ENCODE measurements around the gene FBXL4. TPM values are rescaled to one million over a fixed set of nuclear protein-coding genes. Genes with fewer than 3 reads are reported as not detected.

The FBXL4 gene
- total RNA-seq, 2 donors from 2014 or later: 13.4 to 14.5 TPM

DNA sequence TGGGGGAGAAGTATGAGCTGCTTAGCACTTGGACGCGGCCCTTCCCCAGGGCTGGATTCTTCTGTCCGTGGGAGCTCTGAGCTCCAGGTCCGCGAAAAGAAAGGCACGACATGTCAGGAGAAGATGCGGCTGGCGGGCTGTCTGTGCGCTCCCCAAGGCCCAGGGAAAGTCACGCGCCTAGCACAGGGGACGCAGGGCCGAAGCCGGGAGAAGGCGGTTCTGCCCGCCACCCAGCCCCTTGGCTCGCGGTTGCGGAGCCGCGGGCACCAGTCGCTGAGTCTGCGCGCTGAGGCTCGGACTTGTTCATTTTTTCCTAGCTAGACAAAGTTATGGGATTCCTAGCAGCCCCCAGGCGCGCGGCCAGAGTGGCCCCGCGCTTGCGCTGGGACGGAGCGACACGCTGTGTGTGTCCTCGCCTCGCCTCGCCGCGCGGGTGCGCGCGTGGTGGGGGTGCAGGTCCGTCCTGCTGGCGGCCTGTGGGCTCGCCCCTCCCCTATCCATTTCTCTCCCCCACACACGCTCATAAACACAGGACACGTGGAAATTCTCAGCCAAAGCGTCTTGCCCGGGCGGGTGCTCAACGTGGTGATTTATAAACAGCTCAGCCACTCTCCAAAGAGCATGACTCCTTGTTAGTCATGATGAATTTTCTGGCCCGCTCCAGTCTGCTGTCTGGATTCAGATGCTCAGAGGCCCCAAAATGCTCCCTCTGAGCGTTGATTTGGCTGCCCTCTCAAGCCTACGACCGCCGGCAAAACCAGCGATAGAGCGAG, 115.3 kb downstream of the FBXL4 start:
- intact Hi-C loops (cut with DNase I): no loop called here

DNA sequence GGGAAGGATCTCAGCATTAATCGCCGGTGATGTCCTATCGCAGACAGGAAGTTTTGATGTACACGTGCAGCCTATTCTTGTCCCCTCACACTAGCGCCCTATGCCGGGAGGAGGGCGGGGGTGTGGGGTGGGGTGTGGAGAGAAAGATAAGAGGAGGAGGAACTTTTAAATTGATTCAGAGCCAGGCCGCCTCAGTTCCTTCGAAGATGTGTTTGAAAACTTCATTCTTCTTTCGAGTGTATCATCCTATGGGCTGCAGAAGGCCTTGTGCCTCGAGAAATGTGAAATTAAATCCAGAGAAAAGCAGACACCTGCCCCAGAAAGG, 115.8 kb downstream of the FBXL4 start:
- intact Hi-C loops (cut with DNase I): no loop called here
- no peak for DNase-seq (ENCODE audit: low spot score)

More for the DNA sequence above, 115.3 kb downstream of the FBXL4 start:
- DNase-seq (ENCODE audit: low spot score): peak; percentile 81

DNA sequence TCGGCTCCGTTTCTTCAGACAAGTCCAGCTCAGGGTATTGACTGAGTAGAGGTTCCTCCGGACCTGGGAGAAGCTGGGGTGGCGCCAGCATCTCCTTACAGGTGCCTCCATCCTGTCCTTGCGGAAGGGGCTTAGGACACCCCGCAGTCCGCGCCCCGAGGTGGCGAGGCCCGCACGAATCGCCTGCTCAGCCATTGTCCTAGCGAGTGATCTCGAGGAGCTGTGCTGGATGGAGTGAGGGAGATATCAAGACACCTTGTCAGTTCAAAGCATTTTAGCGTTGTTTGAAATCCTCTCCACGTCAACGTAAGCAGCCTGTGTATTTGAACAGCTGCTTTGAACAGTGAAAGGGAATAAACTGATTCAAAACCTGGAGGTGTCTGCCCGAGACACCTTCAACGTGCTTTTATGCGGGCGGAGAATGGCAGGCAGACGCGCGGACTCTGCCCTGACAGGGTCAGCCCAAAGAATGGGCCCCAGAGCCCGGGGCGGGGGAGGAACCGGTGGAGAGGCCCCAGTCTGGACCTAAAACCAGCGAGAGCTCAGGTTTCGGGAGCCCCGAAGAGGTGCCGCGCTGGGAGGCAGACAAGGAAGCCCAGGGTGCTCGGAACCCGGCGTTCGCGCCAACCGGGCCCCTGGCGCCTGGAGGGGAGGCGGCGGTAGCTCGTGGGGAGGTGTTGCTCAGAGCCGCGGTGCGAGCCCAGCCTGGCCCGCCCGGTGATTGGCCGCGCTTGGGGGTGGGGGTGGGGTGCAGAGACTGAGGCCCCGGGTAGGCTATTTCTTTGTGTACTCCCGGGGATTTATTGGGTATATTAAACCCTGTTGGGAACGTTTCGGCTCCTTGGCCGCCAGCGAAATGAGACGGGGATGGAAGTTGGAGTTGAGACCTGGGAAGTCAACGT, 116.4 kb downstream of the FBXL4 start:
- no peak for DNase-seq (ENCODE audit: low spot score)
- intact Hi-C loops (cut with DNase I): no loop called here

DNA sequence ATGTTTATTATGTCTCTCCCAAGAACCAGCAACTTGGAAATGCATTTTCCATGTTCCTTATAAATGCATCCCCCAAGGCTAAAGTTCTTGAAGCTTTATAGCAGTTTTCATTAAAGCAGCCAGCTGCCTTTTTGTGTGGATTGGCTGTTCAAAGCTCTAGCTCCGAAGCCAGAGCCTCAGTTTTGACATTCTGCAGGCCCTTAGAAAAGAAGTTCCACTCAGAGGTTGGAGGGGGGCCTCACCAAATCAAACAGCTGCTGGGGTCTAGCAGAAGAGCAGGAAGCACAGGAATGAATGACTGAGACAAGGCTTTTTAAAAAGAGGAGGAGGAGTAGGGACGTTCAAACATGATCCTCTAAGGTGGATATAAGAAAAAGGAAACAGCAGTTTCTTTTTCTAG, 117.6 kb downstream of the FBXL4 start:
- intact Hi-C loops (cut with DNase I): no loop called here
- DNase-seq (ENCODE audit: low spot score): no peak

DNA sequence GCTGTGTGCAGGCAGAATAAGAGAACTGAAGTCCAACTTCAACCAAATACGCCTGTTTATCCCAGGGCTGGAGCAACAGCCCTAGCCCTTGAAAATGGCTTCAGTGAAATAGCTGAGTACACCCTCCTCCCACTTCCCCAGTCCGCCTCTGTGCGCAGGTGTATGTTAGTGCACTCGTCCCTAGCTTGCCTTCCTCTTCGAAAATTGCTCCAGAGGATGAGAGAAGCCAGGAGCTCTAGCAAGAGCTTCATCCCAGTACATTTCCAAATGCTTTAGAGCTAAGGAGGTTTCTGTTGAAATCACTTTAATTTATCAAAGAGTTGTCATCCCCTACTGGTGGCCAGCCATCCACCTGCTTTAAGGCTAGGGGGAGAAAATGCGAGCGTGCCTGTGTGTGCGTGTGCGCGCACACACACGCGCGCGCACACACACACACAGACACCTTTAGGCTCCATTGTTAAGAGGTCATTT, 118.8 kb downstream of the FBXL4 start:
- DNase-seq (ENCODE audit: low spot score): no peak
- intact Hi-C loops (cut with DNase I): no loop called here

DNA sequence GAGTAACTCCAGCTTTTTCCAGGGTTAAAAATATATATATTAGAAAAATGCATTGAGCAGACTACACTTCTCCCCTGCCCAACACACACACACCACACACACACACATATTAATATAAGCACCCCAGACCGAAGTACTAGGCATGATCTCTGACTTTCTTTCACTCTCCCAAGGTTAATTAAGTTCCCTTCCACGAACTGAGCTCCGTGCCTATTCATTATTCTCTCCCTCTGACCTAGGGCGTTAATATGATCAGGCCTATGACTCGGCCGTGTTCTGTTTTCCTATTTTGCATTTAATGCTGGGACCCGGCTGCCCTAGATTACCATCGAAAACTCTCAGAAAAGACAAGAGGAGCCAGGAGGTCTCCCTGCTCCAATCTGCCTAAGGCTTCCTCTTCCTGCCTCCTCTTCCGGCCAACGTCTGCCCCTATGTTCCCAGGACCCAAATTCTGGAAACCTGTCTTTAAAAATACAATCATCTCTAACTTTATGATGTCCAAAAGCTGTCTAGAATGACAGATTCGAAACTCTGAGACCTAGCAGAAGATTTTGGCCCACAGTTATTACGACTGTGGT, 119.4 kb downstream of the FBXL4 start:
- DNase-seq (ENCODE audit: low spot score): no peak
- intact Hi-C loops (cut with DNase I): no loop called here

DNA sequence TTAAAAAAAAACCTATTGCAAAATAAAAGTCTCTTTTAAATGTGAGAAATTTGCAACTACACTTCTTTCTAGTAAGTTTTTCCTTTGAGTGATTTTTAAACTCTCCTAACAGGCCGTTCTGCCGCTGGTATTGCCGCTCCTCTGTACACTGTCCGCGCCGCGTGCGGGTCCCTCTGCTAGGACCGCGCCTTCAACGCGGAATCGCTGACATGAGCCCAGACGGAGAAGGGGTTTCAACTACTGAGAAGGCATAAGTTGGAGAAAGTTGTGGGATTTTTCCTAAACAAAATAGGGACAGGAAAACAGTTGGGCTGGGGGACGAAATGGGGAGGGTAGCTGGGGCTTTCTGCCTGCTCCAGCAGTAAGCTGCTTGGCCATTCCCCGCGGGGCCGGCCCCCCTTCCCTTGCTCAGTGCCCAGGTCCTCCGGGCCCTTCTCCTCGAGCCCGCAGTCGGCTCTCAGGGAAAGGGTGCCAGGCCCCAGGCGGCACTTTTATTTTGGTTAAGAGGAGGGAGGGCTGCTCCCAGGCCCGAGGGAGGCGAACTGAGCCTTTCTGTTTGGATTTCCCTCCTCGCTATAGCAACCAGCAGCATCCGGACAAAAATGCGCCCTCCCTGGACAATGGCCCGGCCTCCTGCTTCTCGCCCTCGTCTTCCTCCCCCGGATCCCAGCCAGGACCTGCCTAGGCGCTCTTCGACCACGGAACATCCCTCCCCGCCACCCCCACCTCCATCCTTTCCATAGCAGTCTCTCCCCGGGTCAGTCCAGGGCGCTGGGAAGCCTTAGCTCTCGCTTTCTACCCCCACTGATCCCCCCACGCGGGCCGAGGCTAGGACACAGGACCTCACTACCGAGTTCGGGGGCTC, 120.2 kb downstream of the FBXL4 start:
- DNase-seq (ENCODE audit: low spot score): no peak
- intact Hi-C loops (cut with DNase I): no loop called here

DNA sequence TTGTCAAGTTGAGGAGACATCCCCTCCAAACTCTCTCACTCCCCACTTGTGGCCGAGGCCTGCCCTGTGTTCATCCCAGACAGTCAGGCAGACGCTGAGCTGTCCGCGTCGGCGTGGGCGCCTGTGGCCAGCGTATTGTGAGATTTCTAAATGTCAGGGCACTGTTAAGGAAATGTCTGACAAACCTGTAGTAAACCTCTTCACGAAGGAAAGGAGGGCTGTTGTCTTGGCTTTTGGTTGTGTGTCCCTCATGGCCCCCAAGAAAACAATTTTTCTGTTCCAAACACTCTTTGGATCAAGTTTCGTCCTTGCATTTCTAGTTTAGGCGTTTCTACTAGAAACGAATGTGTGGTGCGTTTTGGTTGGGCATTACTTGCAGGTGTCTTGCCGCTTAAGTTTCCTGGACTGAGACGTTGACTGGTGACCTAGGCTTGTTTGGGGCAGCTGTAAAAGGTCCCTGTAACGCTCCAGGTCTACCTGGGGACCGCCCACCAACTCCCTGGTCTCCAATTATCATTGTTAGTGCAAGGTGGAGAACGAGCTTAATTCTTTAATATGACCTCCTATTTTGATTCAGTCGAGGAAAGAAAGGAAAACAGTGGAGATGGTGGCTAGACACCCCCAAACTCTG, 122.0 kb downstream of the FBXL4 start:
- DNase-seq (ENCODE audit: low spot score): no peak
- intact Hi-C loops (cut with DNase I): no loop called here

DNA sequence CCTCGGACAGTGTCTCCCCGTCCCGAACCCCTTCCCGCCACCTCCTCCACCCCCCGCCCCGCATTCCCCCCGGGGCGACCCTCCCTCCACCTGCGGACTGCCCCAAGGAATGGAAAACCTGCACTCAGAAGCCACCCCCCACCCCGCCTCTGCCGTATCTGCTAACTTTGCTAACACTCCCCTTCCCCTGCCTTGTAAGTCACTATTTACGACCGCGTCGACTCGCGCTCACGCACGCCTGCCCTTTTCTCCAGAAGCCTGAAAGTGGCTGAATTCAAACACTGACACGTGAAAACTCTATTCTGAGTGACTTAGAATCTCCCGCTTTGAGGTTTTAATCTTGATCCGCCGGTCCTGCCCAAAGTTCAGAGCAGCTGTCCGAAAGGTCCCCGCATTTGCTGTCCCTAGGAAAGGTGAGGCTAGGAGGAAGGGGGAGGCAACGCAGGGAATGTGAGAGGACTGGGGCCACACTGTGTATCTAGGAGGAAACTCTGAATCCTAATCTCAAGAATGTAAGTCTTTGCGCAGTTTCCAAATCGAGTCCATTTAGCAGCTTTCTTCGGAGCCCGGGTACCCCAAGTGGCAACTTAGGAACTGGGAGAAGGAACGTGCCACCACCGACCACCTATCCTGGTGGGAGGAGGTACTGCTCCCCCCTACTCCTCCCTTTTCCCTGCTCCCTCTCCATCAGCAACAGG, 122.7 kb downstream of the FBXL4 start:
- intact Hi-C loops (cut with DNase I): no loop called here
- no peak for DNase-seq (ENCODE audit: low spot score)

DNA sequence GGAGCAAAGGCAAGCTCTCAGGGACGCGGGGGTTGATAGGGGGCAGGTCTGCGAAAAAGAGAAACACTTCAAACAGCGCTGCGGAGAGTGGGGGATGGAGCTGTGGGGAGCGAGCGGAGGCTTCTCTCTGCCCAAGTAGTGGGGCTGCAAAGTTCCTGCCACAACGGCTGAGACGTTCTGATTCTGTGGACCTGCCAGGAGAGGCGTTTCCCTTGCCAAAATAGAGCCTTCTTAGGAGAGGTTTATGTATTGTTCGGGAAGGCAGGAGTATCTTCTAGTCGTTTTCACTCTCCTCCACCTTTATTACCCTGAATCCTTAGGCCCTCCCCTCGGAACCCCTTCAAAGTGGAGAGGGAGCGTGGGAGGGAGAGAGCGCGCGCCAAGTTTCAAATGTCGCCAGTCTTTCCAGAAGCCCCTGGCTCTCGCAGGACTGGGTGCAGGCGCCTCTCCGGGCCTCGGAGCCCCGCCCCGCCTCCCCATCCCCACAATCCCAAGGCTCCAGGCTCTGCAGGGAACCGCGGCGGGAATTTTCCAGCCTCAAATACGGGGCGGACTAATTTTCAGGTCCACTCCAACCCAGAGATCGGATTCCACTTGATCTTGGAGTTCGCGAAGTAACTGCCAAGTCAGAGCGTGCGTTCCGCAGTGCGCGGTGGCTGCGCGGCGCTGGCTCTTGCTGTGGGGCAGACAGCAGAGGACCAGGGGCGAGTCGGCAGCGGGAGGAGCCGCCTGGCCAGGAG, 123.4 kb downstream of the FBXL4 start:
- intact Hi-C loops (cut with DNase I): no loop called here
- DNase-seq (ENCODE audit: low spot score): no peak

DNA sequence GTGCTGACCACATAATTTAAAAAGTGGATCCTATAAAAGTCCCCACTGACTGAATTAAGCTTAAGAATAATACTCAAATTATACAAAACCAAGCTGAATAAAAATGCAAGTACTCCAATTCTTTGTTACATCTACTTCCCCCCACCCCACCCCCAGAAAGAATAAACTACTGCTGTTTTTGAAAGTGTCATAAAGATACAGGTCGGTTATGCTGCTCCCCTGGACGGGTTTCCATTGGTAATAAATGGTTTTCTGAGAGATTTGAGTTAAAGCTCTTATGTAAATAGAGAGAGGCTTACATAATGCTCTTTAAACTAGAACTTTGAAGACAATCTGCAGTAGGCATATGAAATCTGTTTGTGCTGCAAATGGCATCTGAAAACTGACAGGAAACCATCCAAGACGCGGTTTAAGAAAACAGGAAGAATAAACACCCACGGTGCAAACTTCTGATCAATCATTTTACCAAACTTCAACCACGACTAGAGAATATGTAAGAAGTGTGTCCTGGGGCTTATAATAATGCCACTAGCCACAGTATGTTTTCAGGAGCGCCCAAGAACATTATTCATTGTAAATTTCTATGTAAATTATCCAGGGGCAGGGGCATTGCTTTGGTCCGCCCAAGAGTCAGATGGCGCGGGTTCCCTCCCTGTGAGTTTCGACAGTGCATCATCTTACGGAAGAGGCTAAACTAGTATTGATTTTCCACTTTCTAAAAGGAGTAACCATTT, 124.2 kb downstream of the FBXL4 start:
- intact Hi-C loops (cut with DNase I): no loop called here
- no peak for DNase-seq (ENCODE audit: low spot score)

DNA sequence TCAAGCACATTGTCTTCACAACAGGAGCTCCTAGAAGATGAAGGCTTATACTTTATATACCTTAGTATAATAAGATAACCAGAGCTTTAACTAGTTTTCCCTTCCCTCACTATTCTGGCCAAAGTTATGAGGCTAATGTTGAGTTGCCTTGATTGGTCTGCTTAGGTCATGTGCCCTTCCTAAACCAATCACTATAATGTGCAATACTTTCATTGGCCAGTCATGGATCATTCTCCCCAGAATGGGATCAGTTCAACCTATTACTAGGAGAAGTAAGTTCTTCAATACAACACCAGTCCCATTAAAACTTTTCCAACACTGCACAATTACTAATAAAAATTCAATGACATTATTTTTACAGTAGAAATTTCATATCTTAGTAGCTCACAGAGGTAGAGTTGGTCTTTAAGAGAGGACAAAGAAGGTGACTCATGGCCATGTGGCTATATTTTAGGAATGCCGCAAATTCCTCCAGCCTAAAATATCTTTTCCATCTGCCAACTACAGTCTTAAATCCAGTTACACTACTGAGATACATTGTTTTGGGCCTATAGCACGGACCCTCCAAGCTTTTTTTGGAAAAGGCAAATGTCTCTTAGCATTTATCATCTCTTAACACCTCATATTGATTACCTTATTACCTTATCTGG, 125.9 kb downstream of the FBXL4 start:
- no peak for DNase-seq (ENCODE audit: low spot score)
- intact Hi-C loops (cut with DNase I): no loop called here

Other genes with a start within 250 kb of the FBXL4 start
- not detected for gene POU3F2, start 113.4 kb downstream of the FBXL4 start, total RNA-seq

Measured in posterior vena cava (tissue), 2 donors.